Natural killer cell (primary cell): Measurements from ENCODE around the gene STXBP6. TPM values are rescaled to one million over a fixed set of nuclear protein-coding genes. Genes with fewer than 3 reads are reported as not detected.
"Not testable (repeated sequence)": the region's sequence is repeated elsewhere in the genome, so short reads cannot be mapped to it uniquely, and the experiment has no call there.

Experiments used
- ATAC-seq, 3 donors: fragments of 150-1000 bp in 2 of 3; fragments of 200-7000 bp in 1 of 3; cut with Tn5 transposase; 1 replicate in 1 of 3; 2 replicates in 2 of 3; pipeline ENCODE4 v1.10.0; 2021; ENCODE audit warnings: mild to moderate bottlenecking in 2 of 3, moderate library complexity in 2 of 3
- DNase-seq, 2 donors: peaks; one replicate each; pipeline versions ENCODE4 v3.0.0 to v3.0.0-alpha.2; 2013 to 2021; ENCODE audit warnings: mixed read lengths in 1 of 2
- H3K27ac ChIP-seq: one replicate; pipeline ENCODE4 v1.5.1; 2013; ENCODE audit warnings: mild to moderate bottlenecking, low read length
- H3K27me3 ChIP-seq: one replicate; pipeline ENCODE4 v1.6.1; 2013; ENCODE audit warnings: low read length; ENCODE audit not compliant: control insufficient read depth, insufficient read depth
- H3K36me3 ChIP-seq: one replicate; pipeline ENCODE4 v1.6.1; 2013; ENCODE audit warnings: low read length; ENCODE audit not compliant: control insufficient read depth, insufficient read depth
- H3K4me1 ChIP-seq: one replicate; pipeline ENCODE4 v1.6.1; 2013; ENCODE audit warnings: low read length; ENCODE audit not compliant: control insufficient read depth, insufficient read depth
- H3K4me3 ChIP-seq: one replicate; pipeline ENCODE4 v1.5.1; 2013; ENCODE audit warnings: low read length
- H3K9me3 ChIP-seq: one replicate; pipeline ENCODE4 v1.6.1; 2013; ENCODE audit warnings: low read length; ENCODE audit not compliant: control insufficient read depth, insufficient read depth
- H3K27ac Mint-ChIP-seq, 2 donors: one replicate each; pipeline ENCODE4 v1.8.0; 2022; ENCODE audit warnings: mild to moderate bottlenecking in 2 of 2, mixed read lengths in 2 of 2, moderate library complexity in 1 of 2
- H3K27me3 Mint-ChIP-seq, 2 donors: one replicate each; pipeline ENCODE4 v1.8.0; 2022; ENCODE audit warnings: low read depth in 2 of 2, mixed read lengths in 2 of 2
- H3K36me3 Mint-ChIP-seq: one replicate; pipeline ENCODE4 v1.8.0; 2022; ENCODE audit warnings: mixed read lengths
- H3K4me1 Mint-ChIP-seq, 2 donors: one replicate each; pipeline ENCODE4 v1.8.0; 2022; ENCODE audit warnings: mixed read lengths in 2 of 2
- H3K4me3 Mint-ChIP-seq: one replicate; pipeline ENCODE4 v1.8.0; 2022; ENCODE audit warnings: mild to moderate bottlenecking, moderate library complexity, mixed read lengths
- H3K9me3 Mint-ChIP-seq, 2 donors: one replicate each; pipeline ENCODE4 v1.8.0; 2022; ENCODE audit warnings: mixed read lengths in 2 of 2
- CTCF ChIP-seq: fragments of 200-600 bp; IDR thresholded peaks from one replicate; pipeline ENCODE4 v1.8.0; 2022; ENCODE audit warnings: antibody characterized with exemption
- WGBS: methylation state at CpG from one replicate; pipeline ENCODE4 v1.1.7; 2013; ENCODE audit warnings: missing lambda C conversion rate; ENCODE audit not compliant: insufficient coverage; 5-methylcytosine and 5-hydroxymethylcytosine counted together
- intact Hi-C: fragments of 100-400 bp; cut with micrococcal nuclease; formaldehyde crosslinking; loops from one replicate; pipeline ENCODE4 v1.14.2; 2022
- total RNA-seq, 4 donors: library from RNA; stranded (reverse); fragments of 120-200 nt in 1 of 4; gene quantifications; one replicate each; pipeline versions ENCODE4 v1.2.3 to v1.2.4, GENCODE V29; 2013 to 2022

The STXBP6 gene
- total RNA-seq, 3 donors from 2014 or later (not counting 1 experiment from before 2014, with no cell fraction given): 0.20 TPM; not detected in 2

- Histone ChIP-seq H3K4me1 (no peaks in the 10 kb centered on the region), H3K27me3 (peaks cover 4% of the 10 kb centered on the region), H3K4me3 (no peak overlapping the region), H3K9me3 (no peaks in the 10 kb centered on the region), H3K36me3 (no peaks in the 10 kb centered on the region), H3K27ac (no peak overlapping the region)
- H3K4me3 Mint-ChIP-seq: no peak overlapping the region
- intact Hi-C loops: no loop called here
- H3K4me1 Mint-ChIP-seq: no peaks in the 10 kb centered on the region
- H3K36me3 Mint-ChIP-seq: no peaks in the 10 kb centered on the region
- WGBS: 64% methylated on average over 1 of the region's 1 CpG
- no peak overlapping the region for H3K27ac Mint-ChIP-seq
- TF ChIP-seq CTCF: no peak
- ATAC-seq: no peak
- H3K9me3 Mint-ChIP-seq: no peaks in the 10 kb centered on the region
- H3K27me3 Mint-ChIP-seq: peaks cover 2 to 10% of the 10 kb centered on the region in 2 donors
- DNase-seq: no peak
These were observed 111.4 kb downstream of the STXBP6 start for GRCh38 chr14:24938593-24938992.

GRCh38 chr14:24937300-24937699, 112.6 kb downstream of the STXBP6 start:
- no peak for DNase-seq
- Histone ChIP-seq H3K36me3 (no peaks in the 10 kb centered on the region), H3K4me3 (no peak overlapping the region), H3K27ac (no peak overlapping the region), H3K27me3 (peaks cover 4% of the 10 kb centered on the region), H3K4me1 (no peaks in the 10 kb centered on the region), H3K9me3 (no peaks in the 10 kb centered on the region)
- peaks cover 10 to 20% of the 10 kb centered on the region in 2 donors for H3K27me3 Mint-ChIP-seq
- ATAC-seq: no peak
- intact Hi-C loops: no loop called here
- no peaks in the 10 kb centered on the region for H3K4me1 Mint-ChIP-seq
- no peak overlapping the region for H3K27ac Mint-ChIP-seq
- no peak for TF ChIP-seq CTCF
- no peak overlapping the region for H3K4me3 Mint-ChIP-seq
- no peaks in the 10 kb centered on the region for H3K36me3 Mint-ChIP-seq
- H3K9me3 Mint-ChIP-seq: no peaks in the 10 kb centered on the region
- no CpG with 5 or more reads among the region's 1 CpG for WGBS

GRCh38 chr14:24936773-24937172, 113.2 kb downstream of the STXBP6 start:
- H3K36me3 Mint-ChIP-seq, H3K4me3 ChIP-seq, DNase-seq, H3K27me3 ChIP-seq, H3K9me3 ChIP-seq, ATAC-seq, H3K36me3 ChIP-seq, H3K4me3 Mint-ChIP-seq, H3K4me1 Mint-ChIP-seq, H3K27ac Mint-ChIP-seq, H3K9me3 Mint-ChIP-seq, H3K4me1 ChIP-seq, intact Hi-C loops, H3K27ac ChIP-seq: not testable (repeated sequence)
- H3K27me3 Mint-ChIP-seq: peaks cover 11 to 20% of the 10 kb centered on the region in 2 donors
- WGBS: 100% methylated on average over 2 of the region's 2 CpGs

- Mint-ChIP-seq H3K27ac (no peak overlapping the region), H3K4me1 (no peaks in the 10 kb centered on the region), H3K9me3 (no peaks in the 10 kb centered on the region), H3K36me3 (no peaks in the 10 kb centered on the region), H3K4me3 (no peak overlapping the region), H3K27me3 (peaks cover 15 to 20% of the 10 kb centered on the region in 2 donors)
- Histone ChIP-seq H3K27me3 (peaks cover 4% of the 10 kb centered on the region), H3K4me3 (no peak overlapping the region), H3K27ac (no peak overlapping the region), H3K36me3 (no peaks in the 10 kb centered on the region), H3K4me1 (no peaks in the 10 kb centered on the region), H3K9me3 (no peaks in the 10 kb centered on the region)
- intact Hi-C loops: no loop called here
- no peak for TF ChIP-seq CTCF
- DNase-seq (no peak), ATAC-seq (no peak)
- WGBS: 89% methylated on average over 1 of the region's 1 CpG
These were observed 114.2 kb downstream of the STXBP6 start for GRCh38 chr14:24935796-24936195.
